ENCODE measurements around the gene NAV3. TPM values are rescaled to one million over a fixed set of nuclear protein-coding genes. Genes with fewer than 3 reads are reported as not detected.

Gene NAV3
- polyA plus RNA-seq, 1 of the 3 experiments (the other 2 are of a cell fraction) = 10.5 TPM

- H3K9me2 ChIP-seq = no peaks in the 10 kb centered on the region
- TF ChIP-seq CHD2 (IDR thresholded peaks at IDR 0.05; ENCODE audit: low read length, partially characterized antibody) (no peak), NRF1 (IDR thresholded peaks at IDR 0.05; ENCODE audit: low read depth, low read length) (no peak), MAX (IDR thresholded peaks at IDR 0.05; ENCODE audit: low read depth) (no peak), NFIC (IDR thresholded peaks at IDR 0.05; ENCODE audit: borderline replicate concordance) (no peak), PBX3 (IDR thresholded peaks at IDR 0.05) (no peak), EP300 (IDR thresholded peaks at IDR 0.05; ENCODE audit: borderline replicate concordance in 1 of 2, low read depth in 1 of 2, low read length in 1 of 2) (no peak), CTCF (IDR thresholded peaks at IDR 0.05) (no peak), TEAD4 (IDR thresholded peaks at IDR 0.05; ENCODE audit: borderline replicate concordance, insufficient read depth) (no peak), YY1 (IDR thresholded peaks at IDR 0.05; ENCODE audit: low read depth) (no peak)
- DNase-seq = no peak
- H2AFZ ChIP-seq (ENCODE audit: low read depth) = no peak overlapping the region
- H3K9ac ChIP-seq = no peak overlapping the region
- POLR2A ChIA-PET = no interaction called here
- 100% methylated on average over 1 of the region's 1 CpG for WGBS (ENCODE audit: low lambda C conversion rate)
- CTCF ChIA-PET = no interaction called here
- H3K27ac ChIP-seq (ENCODE audit: low read depth in 2 of 2, low read length in 1 of 2) = no peak overlapping the region
- no peaks in the 10 kb centered on the region for H3K27me3 ChIP-seq (ENCODE audit: insufficient read depth)
- no peak overlapping the region for H3K4me2 ChIP-seq
- no peaks in the 10 kb centered on the region for H3K4me1 ChIP-seq (ENCODE audit: control insufficient read depth in 1 of 2, insufficient read depth in 2 of 2, low read depth in 1 of 2, low read length in 1 of 2)
- no peaks in the 10 kb centered on the region for H3K9me3 ChIP-seq
- no peaks in the 10 kb centered on the region for H4K20me1 ChIP-seq (ENCODE audit: insufficient read depth)
- no peaks in the 10 kb centered on the region for H3K79me2 ChIP-seq (ENCODE audit: insufficient read depth)
- no peak overlapping the region for H3K4me3 ChIP-seq (ENCODE audit: low read depth in 2 of 2, low read length in 1 of 2)
- H3K36me3 ChIP-seq (replicated peaks in 1 of 2; ENCODE audit: control insufficient read depth in 1 of 2, insufficient read depth in 2 of 2, low read length in 1 of 2) = peaks cover 10 to 47% of the 10 kb centered on the region in 2 experiments
- H3F3A ChIP-seq (replicated peaks; ENCODE audit: insufficient read depth) = no peaks in the 10 kb centered on the region
Observed at GRCh38 chr12:78028426-78028825, 197.7 kb downstream of the NAV3 start.

- 61% methylated on average over 4 of the region's 4 CpGs for WGBS (ENCODE audit: low lambda C conversion rate)
- DNase-seq = no peak
- no peak overlapping the region for H3K4me3 ChIP-seq (ENCODE audit: low read depth in 2 of 2, low read length in 1 of 2)
- no peak overlapping the region for H2AFZ ChIP-seq (ENCODE audit: low read depth)
- no peak overlapping the region for H3K27ac ChIP-seq (ENCODE audit: low read depth in 2 of 2, low read length in 1 of 2)
- H3K27me3 ChIP-seq (ENCODE audit: insufficient read depth) = no peaks in the 10 kb centered on the region
- no peak overlapping the region for H3K4me2 ChIP-seq
- no peaks in the 10 kb centered on the region for H3F3A ChIP-seq (replicated peaks; ENCODE audit: insufficient read depth)
- ChIA-PET POLR2A (no interaction called here), CTCF (no interaction called here)
- peaks cover 0 to 6% of the 10 kb centered on the region in 2 experiments; a peak in 3 of 4 replicates for H3K4me1 ChIP-seq (ENCODE audit: control insufficient read depth in 1 of 2, insufficient read depth in 2 of 2, low read depth in 1 of 2, low read length in 1 of 2)
- H3K36me3 ChIP-seq (replicated peaks in 1 of 2; ENCODE audit: control insufficient read depth in 1 of 2, insufficient read depth in 2 of 2, low read length in 1 of 2) = peaks cover 5 to 23% of the 10 kb centered on the region in 2 experiments
- H3K9me3 ChIP-seq = no peaks in the 10 kb centered on the region
- H3K9ac ChIP-seq = no peak overlapping the region
- no peaks in the 10 kb centered on the region for H3K9me2 ChIP-seq
- no peaks in the 10 kb centered on the region for H3K79me2 ChIP-seq (ENCODE audit: insufficient read depth)
- no peaks in the 10 kb centered on the region for H4K20me1 ChIP-seq (ENCODE audit: insufficient read depth)
- TF ChIP-seq ELF1 (IDR thresholded peaks at IDR 0.05) (no peak), TAF1 (IDR thresholded peaks at IDR 0.05; ENCODE audit: borderline replicate concordance, low read depth, low read length) (no peak), MAX (IDR thresholded peaks at IDR 0.05; ENCODE audit: low read depth) (no peak), IRF3 (IDR thresholded peaks at IDR 0.05; ENCODE audit: low read depth, low read length) (no peak), NFIC (IDR thresholded peaks at IDR 0.05; ENCODE audit: borderline replicate concordance) (no peak)
Observed at GRCh38 chr12:78034025-78034424, 203.3 kb downstream of the NAV3 start.
